Tibial artery (tissue), 4 donors: Measurements from ENCODE around the gene DLGAP1.

Experiments used
- DNase-seq, 2 donors: peaks; one replicate each; pipeline ENCODE4 v3.0.0-alpha.2; 2019
- H3K27ac ChIP-seq, 2 donors: fragments of 200-600 bp; sonication (generic) in 1 of 2; 1 replicate in 1 of 2; 2 replicates in 1 of 2; pipeline ENCODE4 v1.5.1; 2018 to 2019; ENCODE audit warnings: mild to moderate bottlenecking in 1 of 2
- H3K27me3 ChIP-seq, 2 donors: fragments of 200-600 bp; sonication (generic) in 1 of 2; one replicate each; pipeline versions ENCODE4 v1.5.1 to v1.6.0; 2016 to 2019
- H3K36me3 ChIP-seq, 3 donors: fragments of 200-600 bp; sonication (generic) in 2 of 3; one replicate each; pipeline ENCODE4 v1.5.1; 2016 to 2019; ENCODE audit warnings: mild to moderate bottlenecking in 2 of 3
- H3K4me1 ChIP-seq, 4 donors: fragments of 200-600 bp; sonication (generic) in 2 of 4; 1 replicate in 3 of 4; 2 replicates in 1 of 4; pipeline ENCODE4 v1.5.1; 2016 to 2019
- H3K4me3 ChIP-seq, 2 donors: fragments of 200-600 bp; sonication (generic) in 1 of 2; 1 replicate in 1 of 2; 2 replicates in 1 of 2; pipeline ENCODE4 v1.5.1; 2018 to 2019; ENCODE audit warnings: mild to moderate bottlenecking in 2 of 2
- H3K9me3 ChIP-seq, 3 donors: fragments of 200-600 bp; sonication (generic) in 1 of 3; one replicate each; pipeline ENCODE4 v1.5.1; 2016 to 2019
- intact Hi-C: fragments of 100-400 bp; cut with DNase I; formaldehyde crosslinking; loops from one replicate; pipeline ENCODE4 v1.15.0; 2023; ENCODE audit warnings: low total_unique reads
- TF ChIP-seq, protein P1 (sequence below), 2 experiments: fragments of 200-600 bp in 1 of 2; fragments of 450-650 bp in 1 of 2; IDR thresholded peaks; one replicate each; pipeline ENCODE4 v1.5.1; 2017 to 2019; ENCODE audit warnings: antibody characterized with exemption in 2 of 2, mild to moderate bottlenecking in 1 of 2, moderate library complexity in 1 of 2

The DLGAP1 gene

DNA sequence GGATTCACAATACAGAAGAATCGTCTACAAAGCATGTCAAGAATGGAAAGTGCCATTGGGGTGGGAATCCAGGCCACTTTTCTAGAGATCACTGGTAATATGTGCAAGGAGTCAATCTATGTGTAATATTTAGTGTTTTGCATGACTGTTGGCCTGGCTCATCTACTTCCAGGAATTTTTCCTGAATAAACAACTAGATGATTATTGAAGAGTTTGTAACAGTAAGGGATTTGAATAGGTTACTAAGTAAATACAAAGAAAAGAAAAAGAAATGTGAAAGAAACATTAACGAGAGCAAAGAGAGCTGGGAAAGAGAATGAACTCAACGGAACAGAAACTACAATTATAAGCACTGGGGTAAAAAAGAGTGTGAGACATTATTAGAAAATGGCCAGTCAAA, 599.1 kb downstream of the DLGAP1 start:
- H3K4me3 ChIP-seq, result no peak overlapping the region
- H3K9me3 ChIP-seq, result no peaks in the 10 kb centered on the region
- intact Hi-C loops, result no loop called here
- H3K36me3 ChIP-seq, result no peaks in the 10 kb centered on the region
- no peak for DNase-seq
- no peak overlapping the region for H3K27ac ChIP-seq
- TF ChIP-seq, protein P1, sequence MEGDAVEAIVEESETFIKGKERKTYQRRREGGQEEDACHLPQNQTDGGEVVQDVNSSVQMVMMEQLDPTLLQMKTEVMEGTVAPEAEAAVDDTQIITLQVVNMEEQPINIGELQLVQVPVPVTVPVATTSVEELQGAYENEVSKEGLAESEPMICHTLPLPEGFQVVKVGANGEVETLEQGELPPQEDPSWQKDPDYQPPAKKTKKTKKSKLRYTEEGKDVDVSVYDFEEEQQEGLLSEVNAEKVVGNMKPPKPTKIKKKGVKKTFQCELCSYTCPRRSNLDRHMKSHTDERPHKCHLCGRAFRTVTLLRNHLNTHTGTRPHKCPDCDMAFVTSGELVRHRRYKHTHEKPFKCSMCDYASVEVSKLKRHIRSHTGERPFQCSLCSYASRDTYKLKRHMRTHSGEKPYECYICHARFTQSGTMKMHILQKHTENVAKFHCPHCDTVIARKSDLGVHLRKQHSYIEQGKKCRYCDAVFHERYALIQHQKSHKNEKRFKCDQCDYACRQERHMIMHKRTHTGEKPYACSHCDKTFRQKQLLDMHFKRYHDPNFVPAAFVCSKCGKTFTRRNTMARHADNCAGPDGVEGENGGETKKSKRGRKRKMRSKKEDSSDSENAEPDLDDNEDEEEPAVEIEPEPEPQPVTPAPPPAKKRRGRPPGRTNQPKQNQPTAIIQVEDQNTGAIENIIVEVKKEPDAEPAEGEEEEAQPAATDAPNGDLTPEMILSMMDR (IDR thresholded peaks at IDR 0.05), result no peak
- H3K4me1 ChIP-seq, result no peaks in the 10 kb centered on the region
- no peaks in the 10 kb centered on the region for H3K27me3 ChIP-seq

DNA sequence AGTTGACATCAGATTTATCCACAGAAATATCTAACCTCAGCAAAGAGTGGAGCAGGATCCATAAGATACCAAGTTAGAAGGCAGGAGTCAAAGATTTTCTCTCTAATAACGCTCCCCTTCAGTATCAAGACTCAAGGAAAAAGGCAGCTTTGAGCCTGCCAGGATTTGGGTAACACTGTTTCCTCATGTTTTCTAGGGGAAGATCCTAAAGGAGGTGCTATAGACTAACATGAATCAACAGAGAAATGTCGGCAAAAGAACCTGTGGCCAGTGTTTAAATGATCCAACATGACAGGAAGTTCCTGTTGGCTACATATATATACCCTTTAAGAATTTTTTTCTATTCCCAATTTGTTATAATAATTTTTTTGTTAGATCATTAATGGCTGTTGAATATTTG, 602.8 kb downstream of the DLGAP1 start:
- TF ChIP-seq, protein P1 (IDR thresholded peaks at IDR 0.05), result no peak
- no peaks in the 10 kb centered on the region for H3K9me3 ChIP-seq
- H3K4me1 ChIP-seq, result no peaks in the 10 kb centered on the region
- no peak overlapping the region for H3K4me3 ChIP-seq
- no peaks in the 10 kb centered on the region for H3K27me3 ChIP-seq
- no peaks in the 10 kb centered on the region for H3K36me3 ChIP-seq
- no peak for DNase-seq
- intact Hi-C loops, result no loop called here
- H3K27ac ChIP-seq, result no peak overlapping the region

DNA sequence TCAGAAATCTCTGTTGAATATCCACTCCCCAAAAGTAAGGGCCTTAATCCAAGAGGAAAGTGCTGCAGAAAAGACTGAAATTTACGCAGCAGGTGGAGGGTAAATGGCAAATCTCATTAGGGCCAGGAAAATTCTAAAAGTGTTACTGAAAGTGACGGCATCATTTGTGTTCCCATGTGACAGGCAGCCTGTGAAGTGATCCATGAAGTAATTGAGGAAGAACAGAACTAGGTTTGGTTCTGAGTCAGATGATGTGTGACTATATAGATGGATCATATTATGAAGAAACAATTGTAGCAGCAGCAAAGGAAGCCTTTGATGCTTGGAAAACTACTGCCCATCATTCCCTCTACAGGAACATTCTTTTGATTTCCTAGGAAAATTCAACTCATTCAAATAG, 603.9 kb downstream of the DLGAP1 start:
- intact Hi-C loops, result no loop called here
- TF ChIP-seq, protein P1 (IDR thresholded peaks at IDR 0.05), result no peak
- no peaks in the 10 kb centered on the region for H3K9me3 ChIP-seq

DNA sequence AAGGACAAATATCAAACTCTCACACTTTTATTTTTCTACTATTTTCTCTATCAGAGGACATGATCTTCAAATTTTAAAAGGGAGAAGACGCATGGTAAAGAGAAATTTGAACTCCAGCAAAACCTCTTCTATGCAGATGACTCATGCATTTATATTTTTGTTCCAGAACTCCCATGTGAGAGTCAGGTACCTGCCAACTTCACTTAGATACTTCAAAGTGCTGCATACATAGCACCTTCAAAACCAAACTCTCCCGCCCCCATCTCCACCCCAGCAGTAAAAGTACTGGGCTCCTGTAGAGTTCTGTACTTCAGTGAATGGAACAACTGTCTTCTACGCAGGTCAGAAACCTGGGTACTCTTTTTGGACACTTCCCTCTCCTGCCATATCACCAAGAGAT, 606.8 kb downstream of the DLGAP1 start:
- Histone ChIP-seq H3K4me1 (no peaks in the 10 kb centered on the region), H3K4me3 (no peak overlapping the region), H3K27ac (no peak overlapping the region), H3K27me3 (no peaks in the 10 kb centered on the region), H3K9me3 (no peaks in the 10 kb centered on the region), H3K36me3 (no peaks in the 10 kb centered on the region)
- TF ChIP-seq, protein P1 (IDR thresholded peaks at IDR 0.05), result no peak
- no peak for DNase-seq
- intact Hi-C loops, result no loop called here

More for the DNA sequence above, 603.9 kb downstream of the DLGAP1 start:
- H3K27me3 ChIP-seq, result no peaks in the 10 kb centered on the region
- no peaks in the 10 kb centered on the region for H3K4me1 ChIP-seq
- no peak overlapping the region for H3K27ac ChIP-seq
- no peaks in the 10 kb centered on the region for H3K36me3 ChIP-seq
- no peak for DNase-seq
- no peak overlapping the region for H3K4me3 ChIP-seq

DNA sequence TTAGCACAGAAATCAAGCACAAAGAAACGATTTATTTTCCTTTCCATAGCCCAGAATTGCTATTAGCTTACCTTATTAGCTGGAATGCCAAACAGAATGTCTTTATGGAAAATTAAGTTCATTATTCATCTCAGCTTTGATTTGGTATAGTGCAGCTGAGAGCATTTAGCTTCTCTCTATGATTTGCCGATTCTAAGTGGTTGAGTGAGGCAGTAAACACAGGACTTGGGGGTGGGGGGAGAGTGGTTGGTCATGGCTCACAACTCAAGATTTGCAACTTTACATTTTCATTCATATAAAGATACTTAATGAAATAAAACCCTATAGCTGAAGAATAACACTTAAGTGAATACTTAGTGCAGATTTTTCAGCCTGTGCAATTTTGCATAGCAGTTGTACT, 609.9 kb downstream of the DLGAP1 start:
- TF ChIP-seq, protein P1 (IDR thresholded peaks at IDR 0.05), result no peak
- no peaks in the 10 kb centered on the region for H3K36me3 ChIP-seq
- H3K4me1 ChIP-seq, result no peaks in the 10 kb centered on the region
- intact Hi-C loops, result no loop called here
- no peak overlapping the region for H3K4me3 ChIP-seq
- H3K27ac ChIP-seq, result no peak overlapping the region
- H3K9me3 ChIP-seq, result no peaks in the 10 kb centered on the region
- H3K27me3 ChIP-seq, result no peaks in the 10 kb centered on the region
- DNase-seq, result no peak

DNA sequence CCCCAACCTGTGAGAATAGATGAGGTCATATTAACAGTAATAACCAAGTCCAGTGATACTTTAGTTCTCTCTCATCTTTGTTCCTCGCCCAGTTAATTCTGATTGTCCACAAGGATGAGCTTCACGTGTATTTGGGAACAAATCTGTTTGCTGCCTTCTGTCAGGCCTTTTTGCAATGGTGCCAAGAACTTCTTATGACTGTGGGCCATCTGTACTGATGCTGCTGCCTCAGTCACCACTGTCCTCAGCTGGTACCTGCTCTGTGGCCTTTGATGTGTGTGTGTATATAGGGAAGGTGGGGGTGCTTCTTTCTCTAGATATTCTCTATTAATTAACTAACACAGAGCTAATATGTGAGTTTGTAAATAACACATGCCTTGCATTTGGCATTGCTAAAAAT, 612.3 kb downstream of the DLGAP1 start:
- Histone ChIP-seq H3K27ac (no peak overlapping the region), H3K4me1 (no peaks in the 10 kb centered on the region), H3K36me3 (no peaks in the 10 kb centered on the region), H3K4me3 (no peak overlapping the region), H3K9me3 (no peaks in the 10 kb centered on the region), H3K27me3 (no peaks in the 10 kb centered on the region)
- intact Hi-C loops, result no loop called here
- TF ChIP-seq, protein P1 (IDR thresholded peaks at IDR 0.05), result no peak
- DNase-seq, result no peak
